HG03097 (cell line): Measurements from ENCODE around the gene HAUS1.
"Not testable (repeated sequence)": the region's sequence is repeated elsewhere in the genome, so short reads cannot be mapped to it uniquely, and the experiment has no call there.

ENCODE experiments used
- ATAC-seq: cut with Tn5 transposase; IDR thresholded peaks from one replicate; pipeline ENCODE4 v1.9.1; 2021; ENCODE audit not compliant: unreplicated experiment, low FRiP score

HAUS1 gene

GRCh38 chr18:46155641-46156051, 51.5 kb downstream of the HAUS1 start:
- no peak for ATAC-seq

- no peak for ATAC-seq
Measured at GRCh38 chr18:46156124-46156745, 52.0 kb downstream of the HAUS1 start.

- ATAC-seq, result no peak
Measured at GRCh38 chr18:46156843-46157242, 52.7 kb downstream of the HAUS1 start.

GRCh38 chr18:46158499-46158898, 54.3 kb downstream of the HAUS1 start:
- no peak for ATAC-seq

GRCh38 chr18:46160050-46160798, 56.0 kb downstream of the HAUS1 start:
- no peak for ATAC-seq

- ATAC-seq, result not testable (repeated sequence)
Measured at GRCh38 chr18:46160840-46161239, 56.7 kb downstream of the HAUS1 start.

GRCh38 chr18:46161703-46162396, 57.7 kb downstream of the HAUS1 start:
- no peak for ATAC-seq

- ATAC-seq, result no peak
Measured at GRCh38 chr18:46163091-46163490, 58.9 kb downstream of the HAUS1 start.

- no peak for ATAC-seq
Measured at GRCh38 chr18:46163941-46164499, 59.8 kb downstream of the HAUS1 start.

- not testable (repeated sequence) for ATAC-seq
Measured at GRCh38 chr18:46164502-46164901, 60.3 kb downstream of the HAUS1 start.

- ATAC-seq, result no peak
Measured at GRCh38 chr18:46164920-46165319, 60.7 kb downstream of the HAUS1 start.

- no peak for ATAC-seq
Measured at GRCh38 chr18:46166261-46166970, 62.2 kb downstream of the HAUS1 start.

- ATAC-seq, result peak; percentile 96
Measured at GRCh38 chr18:46167971-46168370, 63.8 kb downstream of the HAUS1 start.

- ATAC-seq, result no peak
Measured at GRCh38 chr18:46169464-46169941, 65.3 kb downstream of the HAUS1 start.

- ATAC-seq, result no peak
Measured at GRCh38 chr18:46171331-46171730, 67.1 kb downstream of the HAUS1 start.

- ATAC-seq, result peak; percentile 81
Measured at GRCh38 chr18:46173393-46174341, 69.5 kb downstream of the HAUS1 start.

- ATAC-seq, result peak; percentile 27
Measured at GRCh38 chr18:46174342-46175041, 70.3 kb downstream of the HAUS1 start.

- no peak for ATAC-seq
Measured at GRCh38 chr18:46176001-46176400, 71.8 kb downstream of the HAUS1 start.
